ENCODE measurements around the gene RARRES2.

The RARRES2 gene

DNA sequence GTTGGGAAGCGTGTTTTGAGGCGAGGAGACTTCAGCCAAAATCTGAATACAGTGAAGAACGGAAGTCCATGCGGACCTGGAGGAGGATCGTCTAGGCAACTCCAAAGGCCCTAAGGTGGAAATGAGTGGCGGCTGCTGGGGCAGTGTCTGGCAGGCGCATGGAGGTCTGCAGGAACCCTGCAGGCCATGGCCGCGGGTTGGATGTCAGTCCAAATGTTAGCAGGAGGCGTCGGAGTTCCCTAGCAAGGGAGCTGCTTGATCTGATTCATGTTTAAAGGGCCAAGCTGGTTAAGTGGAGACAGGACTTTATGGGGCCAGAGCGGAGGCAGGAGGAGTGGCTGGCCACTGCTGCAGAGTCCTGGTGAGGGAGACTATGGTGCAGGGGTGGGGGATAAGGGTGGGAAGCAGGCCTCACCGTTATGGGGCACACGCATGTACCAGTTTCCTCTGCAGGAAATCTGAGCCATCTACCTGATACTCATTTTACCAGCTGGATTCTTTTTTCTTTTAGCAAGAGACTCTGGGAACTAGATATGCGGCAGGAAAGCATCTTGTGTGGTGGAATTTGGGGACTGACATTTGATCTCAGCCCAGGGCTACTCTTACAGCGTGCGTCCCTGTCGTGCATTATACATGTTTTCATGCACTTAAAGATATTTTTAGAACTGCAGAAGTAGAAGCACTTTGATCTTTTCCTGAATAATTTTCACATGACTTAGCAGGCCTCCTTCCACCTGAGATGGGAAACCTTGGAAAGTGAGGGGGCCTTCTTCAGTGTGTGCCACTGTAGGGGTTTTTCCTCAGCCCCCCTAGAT is 20.6 kb upstream of the RARRES2 start:
- DNase-seq (ENCODE audit: low read depth in 2 of 2), result no peak

DNA sequence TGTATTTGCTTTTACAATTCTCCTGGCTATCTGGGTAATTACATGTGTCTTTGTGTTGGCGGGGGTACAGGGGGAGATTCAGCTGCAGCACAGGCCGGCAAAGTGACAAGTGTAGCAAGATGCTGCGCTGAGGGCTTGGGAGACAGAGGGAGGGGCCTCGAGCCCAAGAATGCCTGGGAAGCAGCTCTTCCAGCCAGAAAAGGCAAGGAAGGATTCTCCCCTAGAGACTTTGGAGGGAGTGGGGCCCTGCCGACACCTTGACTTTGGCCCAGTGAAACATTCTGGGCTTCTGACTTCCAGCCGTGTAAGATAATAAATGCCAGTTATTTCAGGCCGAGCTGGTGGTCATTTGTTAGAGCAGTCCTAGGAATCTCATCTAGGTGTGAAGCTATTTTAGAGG is 20.0 kb upstream of the RARRES2 start:
- no peak for DNase-seq (ENCODE audit: low read depth in 2 of 2)

DNA sequence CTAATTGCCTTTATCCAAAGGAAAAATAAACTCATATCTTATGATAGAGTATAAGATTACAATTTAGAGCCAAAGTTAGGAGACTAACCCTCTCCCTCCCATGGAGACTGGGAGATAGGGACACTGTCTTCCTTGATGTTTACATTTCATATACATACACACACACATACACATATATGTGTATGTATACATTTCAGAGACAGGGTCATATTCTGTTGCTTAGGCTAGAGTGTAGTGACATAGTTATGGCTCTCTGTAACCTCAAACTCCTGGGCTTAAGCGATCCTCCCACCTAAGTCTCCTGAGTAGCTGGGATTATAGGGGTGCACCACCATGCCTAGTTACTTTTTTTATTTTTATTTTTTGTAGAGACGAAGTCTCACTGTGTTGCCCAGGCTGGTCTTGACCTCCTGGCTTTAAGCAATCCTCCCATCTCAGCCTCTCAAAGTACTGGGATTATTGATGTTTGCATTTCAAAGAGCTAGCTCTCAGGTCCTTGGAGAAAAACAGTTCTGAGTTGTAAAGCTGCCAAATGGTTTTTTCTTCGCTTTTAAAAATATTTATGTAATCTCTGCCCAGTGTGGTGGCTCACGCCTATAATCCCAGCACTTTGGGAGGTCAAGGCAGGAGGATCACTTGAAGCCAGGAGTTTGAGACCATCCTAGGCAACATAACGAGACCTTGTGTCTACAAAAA is 19.1 kb upstream of the RARRES2 start:
- DNase-seq (ENCODE audit: low read depth in 2 of 2), result no peak

DNA sequence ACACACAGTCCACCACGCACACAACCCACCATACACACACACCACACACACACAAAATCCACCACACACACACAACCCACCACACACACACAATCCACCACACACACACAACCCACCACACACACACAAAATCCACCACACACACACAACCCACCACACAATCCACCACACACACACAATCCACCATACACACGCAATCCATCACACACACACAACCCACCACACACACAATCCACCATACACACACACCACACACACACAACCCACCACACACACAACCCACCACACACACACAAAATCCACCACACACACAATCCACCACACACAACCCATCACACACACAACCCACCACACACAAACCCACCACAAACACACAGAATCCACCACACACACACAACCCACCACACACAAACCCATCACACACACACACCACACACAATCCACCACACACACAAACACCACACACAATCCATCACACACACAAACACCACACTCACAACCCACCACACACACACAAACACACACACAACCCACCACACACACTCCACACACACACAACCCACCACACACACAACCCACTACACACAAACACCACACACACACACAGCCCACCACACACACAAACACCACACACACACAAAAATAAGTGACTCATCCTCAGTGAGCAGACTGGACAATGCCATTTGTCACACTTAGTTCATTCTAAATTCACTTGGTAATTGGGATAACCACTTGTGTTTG is 18.4 kb upstream of the RARRES2 start:
- no peak for DNase-seq (ENCODE audit: low read depth in 2 of 2)

DNA sequence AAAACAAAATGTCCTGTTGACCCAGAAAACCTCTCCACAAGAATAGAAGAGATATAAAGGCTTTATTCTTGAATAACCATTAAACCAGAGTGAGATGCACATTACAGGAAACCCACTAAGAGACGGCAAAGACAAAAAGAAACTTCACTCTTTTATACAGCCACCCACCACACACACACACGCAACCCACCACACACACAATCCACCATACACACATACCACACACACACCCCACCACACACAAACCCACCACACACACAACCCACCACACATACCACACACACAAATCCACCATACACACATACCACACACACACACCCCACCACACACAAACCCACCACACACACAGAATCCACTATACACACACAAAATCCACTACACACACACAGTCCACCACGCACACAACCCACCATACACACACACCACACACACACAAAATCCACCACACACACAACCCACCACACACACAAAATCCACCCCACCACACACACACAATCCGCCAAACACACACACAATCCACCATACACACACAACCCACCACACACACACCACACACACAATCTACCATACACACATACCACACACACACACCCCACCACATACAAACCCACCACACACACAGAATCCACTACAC is 17.7 kb upstream of the RARRES2 start:
- DNase-seq (ENCODE audit: low read depth in 2 of 2), result no peak

DNA sequence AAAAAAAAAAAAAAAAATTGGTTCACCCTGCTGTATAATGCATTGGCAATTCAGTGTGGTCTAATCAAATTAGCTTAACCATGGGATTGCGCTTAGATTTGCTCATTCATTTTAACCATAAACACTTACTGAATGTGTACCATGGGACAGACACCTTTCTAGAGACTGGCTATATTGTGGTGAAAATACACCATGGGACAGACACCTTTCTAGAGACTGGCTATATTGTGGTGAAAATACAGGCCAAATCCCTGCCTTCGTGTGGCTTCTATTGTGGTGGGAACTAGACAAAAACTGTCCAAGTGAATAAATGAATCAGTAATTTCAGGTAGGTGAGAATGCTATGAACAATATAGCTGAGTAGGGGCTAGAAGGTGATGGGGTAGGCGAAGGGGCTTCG is 17.0 kb upstream of the RARRES2 start:
- no peak for DNase-seq (ENCODE audit: low read depth in 2 of 2)

DNA sequence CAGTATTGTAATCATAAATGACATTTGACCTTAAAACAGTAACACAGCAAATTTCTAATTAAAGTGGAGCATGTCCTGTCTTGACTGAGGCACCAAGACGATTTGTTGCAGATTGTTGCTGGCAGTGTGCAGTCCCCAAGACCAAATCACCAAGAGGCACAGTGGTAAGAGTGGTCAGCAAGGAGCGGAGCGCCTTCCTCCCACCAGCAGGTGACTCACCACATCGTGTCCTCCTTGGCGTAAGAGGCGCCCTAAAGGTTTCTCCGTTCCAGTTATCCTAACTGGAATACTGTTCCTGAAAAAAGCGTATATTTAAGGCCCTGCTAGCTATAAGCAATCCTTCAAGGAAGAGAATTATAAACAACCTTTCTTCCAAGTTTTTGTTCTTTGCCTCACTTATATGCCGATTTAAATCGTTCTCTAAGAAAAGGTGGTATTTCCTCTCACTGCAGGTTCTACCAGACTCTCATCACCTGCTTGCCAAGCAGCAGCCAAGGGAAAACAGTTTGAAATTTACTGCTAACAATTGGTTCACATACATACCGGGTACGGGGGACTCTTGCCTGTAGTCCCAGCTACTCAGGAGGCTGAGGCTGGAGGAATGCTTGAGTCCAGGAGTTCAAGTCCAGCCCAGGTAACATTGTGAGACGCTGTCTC is 16.5 kb upstream of the RARRES2 start:
- no peak for DNase-seq (ENCODE audit: low read depth in 2 of 2)

DNA sequence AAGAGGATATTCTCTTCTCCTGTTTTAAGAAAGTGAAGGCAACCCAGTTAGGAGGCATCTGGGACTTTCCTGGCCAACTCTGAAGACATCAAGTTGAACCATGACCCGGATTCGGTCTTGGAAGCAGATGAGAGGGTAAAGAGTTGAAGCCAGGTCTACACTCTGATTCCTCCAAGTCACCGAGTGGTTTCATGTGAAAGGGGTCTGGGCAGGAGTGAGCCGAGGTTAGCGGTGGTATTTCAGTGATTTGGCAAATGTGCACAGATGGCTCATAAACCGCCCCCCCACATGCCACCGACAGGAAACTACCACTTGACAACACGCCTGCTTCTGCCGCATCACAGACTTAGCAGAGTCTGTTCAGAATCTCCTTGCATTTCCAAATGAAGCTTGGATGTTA is 15.8 kb upstream of the RARRES2 start:
- DNase-seq (ENCODE audit: low read depth in 2 of 2), result peak; percentile 54 to 58

DNA sequence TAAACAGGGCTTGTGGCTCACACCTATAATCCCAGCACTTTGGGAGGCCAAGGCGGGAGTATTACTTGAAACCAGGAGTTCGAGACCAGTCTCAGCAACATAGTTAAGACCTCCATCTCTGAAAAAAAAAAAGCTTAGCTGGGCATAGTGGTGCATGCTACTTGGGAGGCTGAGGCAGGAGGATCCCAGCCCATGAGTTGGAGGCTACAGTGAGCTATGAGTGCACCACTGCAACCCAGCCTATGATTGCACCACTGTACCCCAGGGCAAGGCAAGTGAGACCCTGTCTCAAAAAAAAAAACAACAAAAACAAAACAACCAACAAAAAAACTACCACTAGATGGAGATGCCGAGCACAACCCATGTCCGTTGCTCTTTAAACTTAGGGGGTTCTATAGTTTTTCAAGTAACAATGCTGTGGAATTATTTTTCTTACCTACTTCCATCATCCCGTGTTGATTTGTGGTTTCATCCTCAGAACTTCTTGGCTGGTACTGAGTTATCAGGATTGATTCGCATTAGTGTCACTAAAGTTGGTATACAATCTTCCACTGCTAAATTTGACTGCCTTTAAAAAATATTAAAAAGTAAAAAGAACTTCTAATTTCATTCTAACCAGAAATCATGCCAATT is 15.0 kb upstream of the RARRES2 start:
- no peak for DNase-seq (ENCODE audit: low read depth in 2 of 2)

DNA sequence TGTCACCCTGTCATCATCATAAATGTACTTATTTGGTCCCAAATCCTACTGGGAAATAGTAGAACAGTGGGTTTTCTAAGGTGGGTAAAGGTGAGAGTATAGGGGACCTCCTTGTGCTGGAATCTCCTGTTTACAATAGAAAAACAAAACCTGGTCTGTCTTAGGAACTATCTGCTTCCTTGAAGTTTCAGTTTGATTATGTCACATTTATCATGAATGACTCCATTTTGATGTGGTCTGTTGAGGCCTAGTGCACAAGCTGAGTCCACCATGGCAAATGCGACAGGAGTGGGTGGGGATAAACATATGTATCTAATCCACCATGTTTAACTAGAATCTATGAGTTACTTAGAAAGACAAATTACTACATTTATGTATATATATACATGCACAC is 14.2 kb upstream of the RARRES2 start:
- DNase-seq (ENCODE audit: low read depth in 2 of 2), result no peak

DNA sequence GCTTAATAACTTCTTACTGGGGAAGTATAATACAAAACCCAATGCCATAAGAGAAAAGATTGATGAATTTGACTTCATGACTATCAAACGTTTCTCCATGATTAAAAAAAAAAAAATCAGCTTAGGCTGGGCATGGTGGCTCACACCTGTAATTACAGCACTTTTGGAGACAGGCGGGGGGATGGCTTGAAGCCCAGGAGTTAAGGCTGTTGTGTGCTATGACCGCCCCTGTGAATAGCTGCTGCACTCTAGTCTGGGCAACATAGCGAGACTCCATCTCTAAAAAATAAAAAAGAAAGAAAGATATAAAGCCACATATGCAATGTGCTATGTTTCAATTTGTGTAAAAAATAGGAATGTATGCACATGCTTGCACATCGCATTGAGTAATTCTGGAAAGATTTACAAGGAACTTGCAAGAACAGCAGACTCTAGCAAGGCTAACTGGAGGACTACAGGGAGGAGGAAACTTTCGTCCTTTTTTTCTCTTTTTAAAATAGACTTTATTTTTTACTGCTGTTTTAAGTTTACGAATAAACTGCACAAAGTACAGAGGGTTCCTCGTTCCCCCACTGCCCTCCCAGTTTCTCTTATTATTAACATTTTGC is 10.3 kb upstream of the RARRES2 start:
- no peak for DNase-seq (ENCODE audit: low read depth in 2 of 2)

DNA sequence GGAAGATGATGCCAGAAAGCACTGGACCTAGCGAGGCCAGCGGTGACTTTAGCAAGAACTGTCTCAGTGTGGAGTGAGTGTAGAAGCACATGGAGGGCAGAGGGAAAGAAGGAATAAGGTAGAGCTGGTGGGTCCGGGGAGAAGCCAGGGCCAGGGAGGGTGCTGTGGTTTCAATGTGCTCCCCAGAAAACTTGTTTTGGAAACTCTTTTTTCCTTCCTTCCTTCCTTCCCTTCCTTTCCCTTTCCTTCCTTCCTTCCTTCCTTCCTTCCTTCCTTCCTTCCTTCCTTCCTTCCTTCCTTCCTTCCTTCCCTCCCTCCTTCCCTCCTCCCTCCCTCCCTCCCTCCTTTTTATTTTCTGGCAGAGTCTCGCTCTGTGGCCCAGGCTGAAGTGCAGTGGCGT is 5.5 kb upstream of the RARRES2 start:
- DNase-seq (ENCODE audit: low read depth in 2 of 2), result no peak

DNA sequence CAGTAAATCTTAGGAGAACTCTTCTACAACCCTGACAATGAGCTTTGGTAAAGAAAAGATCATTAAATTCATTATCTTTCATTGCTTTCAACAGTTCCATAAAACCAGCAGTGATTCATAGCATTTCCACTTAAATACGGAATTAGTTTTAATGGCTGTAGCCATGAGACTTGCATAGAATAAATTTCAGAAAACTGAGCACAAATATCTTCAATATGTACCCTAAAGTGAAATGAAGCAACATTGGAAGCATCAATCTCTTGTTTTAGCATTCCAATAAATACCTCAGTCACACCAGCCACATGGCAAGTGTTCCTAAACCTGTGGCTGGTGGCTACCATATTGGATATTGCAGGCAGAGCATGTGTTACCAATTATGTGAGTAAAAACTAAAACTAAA is 3.6 kb upstream of the RARRES2 start:
- DNase-seq (ENCODE audit: low read depth in 2 of 2), result no peak

DNA sequence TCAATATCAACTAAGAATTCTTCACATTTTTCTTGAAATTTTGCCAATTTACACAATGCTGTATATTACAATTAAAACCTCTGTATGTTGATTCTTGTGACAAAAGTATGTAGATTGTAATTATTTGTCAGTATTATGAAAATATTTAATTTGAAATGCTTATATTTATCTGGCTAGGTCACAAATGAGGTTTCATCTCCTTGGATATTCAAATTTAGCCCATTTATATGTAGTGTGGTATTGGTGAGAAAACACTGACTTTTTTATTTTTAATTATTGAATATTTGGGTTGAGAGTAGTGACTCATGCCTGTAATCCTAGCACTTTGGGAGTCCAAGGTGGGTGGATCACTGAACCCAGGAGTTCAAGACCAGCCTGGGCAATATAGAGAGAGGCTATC is 2.9 kb upstream of the RARRES2 start:
- no peak for DNase-seq (ENCODE audit: low read depth in 2 of 2)

DNA sequence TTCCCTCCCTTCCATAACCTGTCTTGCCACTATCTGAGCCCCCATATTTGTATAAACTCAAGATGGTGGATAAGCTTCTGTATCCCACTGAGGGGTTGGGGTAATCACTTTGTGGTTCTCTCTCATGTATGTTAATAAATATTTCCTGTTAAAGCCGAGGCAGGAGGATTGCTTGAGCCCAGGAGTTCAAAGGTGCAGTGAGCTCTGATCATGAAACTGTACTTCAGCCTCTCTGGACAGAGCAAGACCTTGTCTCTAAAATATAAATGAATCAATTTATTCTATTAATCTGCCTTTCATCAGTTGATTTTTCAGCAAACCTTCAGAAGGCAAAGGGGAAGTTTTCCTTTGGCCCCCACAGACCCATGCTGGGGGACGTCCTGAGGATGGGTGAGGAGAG is 1.8 kb upstream of the RARRES2 start:
- DNase-seq (ENCODE audit: low read depth in 2 of 2), result no peak

DNA sequence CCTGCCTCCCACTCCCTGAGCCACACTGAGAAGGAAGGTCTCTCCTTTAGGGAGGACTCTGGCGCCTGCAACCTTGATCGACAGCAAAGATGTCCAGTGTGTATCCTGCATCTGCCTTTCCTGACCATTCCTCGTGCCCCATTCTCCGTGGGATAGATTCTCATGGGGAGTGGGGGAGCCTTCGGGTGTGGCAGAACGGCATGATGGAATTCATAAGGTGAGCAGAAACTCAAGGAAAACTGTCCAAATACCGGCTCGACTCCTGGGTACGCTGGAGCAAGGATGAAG is 636 bp upstream of the RARRES2 start:
- DNase-seq (ENCODE audit: low read depth in 2 of 2), result no peak

DNA sequence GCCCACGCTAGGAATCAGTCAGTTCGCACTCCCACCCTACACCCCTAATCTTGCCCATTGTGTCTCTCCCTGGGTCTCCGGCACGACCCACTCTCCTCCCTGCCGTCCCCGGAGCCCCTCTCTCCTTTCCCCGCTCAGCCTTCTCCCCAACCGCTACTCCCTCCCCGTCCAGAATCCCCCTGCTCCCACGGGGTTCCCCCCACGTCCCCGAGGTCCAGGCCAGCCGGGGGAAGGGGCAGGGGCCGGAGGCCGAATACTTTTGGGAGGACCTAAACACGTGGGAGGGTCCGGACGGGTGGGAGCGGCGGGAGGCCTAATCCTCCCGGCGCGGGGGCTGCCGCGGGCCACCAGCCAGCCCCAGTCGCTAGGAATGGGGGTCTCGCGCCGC is 560 bp downstream of the RARRES2 start:
- no peak for DNase-seq (ENCODE audit: low read depth in 2 of 2)

DNA sequence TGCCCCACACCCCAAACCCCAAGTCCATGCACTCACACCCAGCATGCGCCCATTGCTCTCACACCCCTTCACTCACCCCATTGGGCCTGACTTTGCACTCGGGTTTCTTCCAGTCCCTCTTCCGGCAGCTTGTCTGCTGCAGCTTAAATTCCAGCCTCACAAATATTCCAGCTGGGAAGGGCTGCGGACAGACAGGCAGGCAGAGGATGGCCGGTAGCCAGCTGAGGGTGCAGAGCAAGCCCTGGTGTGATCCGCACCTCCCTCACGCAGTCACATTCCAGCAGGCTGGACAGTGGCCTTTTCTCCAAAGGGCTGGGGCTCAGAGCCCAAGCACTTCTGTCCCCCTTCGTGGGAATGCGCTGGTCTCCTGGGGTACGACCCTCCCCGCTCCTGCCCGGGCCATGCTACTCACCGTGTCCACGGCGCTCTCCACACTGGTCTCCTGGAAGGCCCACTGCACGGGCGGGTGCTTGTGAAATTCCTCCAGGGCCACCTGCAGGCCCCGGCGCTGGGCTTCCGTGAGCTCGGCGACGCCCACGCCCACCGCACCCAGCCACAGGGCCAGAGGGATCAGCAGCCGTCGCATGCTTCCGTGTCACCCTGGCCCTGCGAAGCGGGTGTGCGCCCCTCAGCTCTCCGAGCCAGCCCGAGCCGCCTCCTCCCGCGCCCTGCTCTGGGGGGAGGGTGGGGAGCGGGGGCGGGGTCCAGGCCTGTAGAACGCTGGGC is 1.2 kb downstream of the RARRES2 start:
- no peak for DNase-seq (ENCODE audit: low read depth in 2 of 2)

DNA sequence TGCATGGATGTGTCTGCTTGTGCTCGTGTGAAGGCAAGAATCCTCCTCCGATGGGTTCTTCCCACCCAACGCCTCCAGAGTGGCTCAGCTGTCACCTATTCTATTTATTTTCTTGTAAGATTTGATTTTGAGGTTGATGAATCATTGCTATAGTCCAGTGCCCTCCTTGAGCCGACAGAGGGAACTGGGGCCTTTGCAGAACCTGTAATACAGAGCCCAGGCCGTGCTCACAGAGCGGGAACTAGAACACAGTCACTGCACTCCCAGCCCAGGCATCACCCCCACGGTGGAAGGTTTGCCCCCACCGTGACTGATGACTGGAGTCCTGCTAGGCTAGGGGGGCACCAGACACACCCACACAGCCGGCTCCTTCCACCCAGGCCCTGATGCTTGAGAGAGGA is 2.0 kb downstream of the RARRES2 start:
- no peak for DNase-seq (ENCODE audit: low read depth in 2 of 2)

DNA sequence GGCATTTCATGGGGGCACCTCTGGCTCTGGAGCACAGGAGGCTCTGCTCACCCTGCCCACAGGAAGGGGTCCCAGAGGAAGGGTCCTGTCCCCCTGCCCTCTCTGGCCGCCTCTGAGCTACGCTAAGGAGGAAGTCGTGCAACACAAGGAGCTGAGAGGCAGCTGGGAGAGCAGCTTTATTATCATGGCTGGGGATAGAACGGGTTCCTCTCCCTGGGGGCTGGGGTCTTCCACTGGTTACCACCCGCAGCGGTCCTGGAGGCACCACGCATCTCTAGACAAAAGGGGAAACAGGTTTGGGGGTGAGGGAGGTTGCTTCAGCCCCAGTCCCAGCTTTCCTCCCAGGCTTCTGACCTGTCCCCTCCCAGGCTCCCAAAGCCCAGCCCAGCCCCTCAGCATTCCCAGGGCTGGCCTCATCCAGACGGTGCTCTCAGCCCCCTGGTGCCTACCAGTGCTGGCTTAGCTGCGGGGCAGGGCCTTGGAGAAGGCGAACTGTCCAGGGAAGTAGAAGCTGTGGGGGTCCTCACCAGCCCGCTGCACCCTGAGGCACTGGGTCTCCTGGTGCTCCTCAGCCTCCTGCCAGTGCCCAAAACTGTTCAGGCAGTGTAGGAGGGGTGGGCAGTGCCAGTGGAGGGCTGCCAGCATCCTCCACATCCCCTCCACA is 3.1 kb downstream of the RARRES2 start:
- DNase-seq (ENCODE audit: low read depth in 2 of 2), result no peak

Data from stimulated activated CD8-positive, alpha-beta memory T cell treated with anti-CD3 and anti-CD28 coated beads, Interleukin-15, amount 100 ng/mL, for 4 hours (primary cell).